SU-DHL-6 (cell line): ENCODE data around the gene ANKS1B.
"Not testable (repeated sequence)": the region's sequence is repeated elsewhere in the genome, so short reads cannot be mapped to it uniquely, and the experiment has no call there.

Experiments used
- H2AFZ ChIP-seq: fragments of 200-600 bp; sonication (generic); 2 replicates; pipeline ENCODE4 v1.6.1; 2014; ENCODE audit warnings: low read depth, mild to moderate bottlenecking, moderate library complexity, mixed read lengths, antibody characterized with exemption, low read length; ENCODE audit not compliant: severe bottlenecking
- H3F3A ChIP-seq: fragments of 200-600 bp; shearing (Covaris generic); 2 replicates; pipeline ENCODE4 v1.6.0; 2016; ENCODE audit warnings: antibody characterized with exemption, mild to moderate bottlenecking; ENCODE audit not compliant: insufficient read depth
- H3K27ac ChIP-seq: fragments of 200-600 bp; sonication (generic); 2 replicates; pipeline ENCODE4 v1.5.1; 2016; ENCODE audit warnings: low read depth, mild to moderate bottlenecking, low read length, moderate library complexity, mixed read lengths
- H3K27me3 ChIP-seq: fragments of 200-600 bp; sonication (generic), shearing (Covaris generic); 2 replicates; pipeline ENCODE4 v1.6.0; 2014; ENCODE audit warnings: mild to moderate bottlenecking, low read length
- H3K36me3 ChIP-seq: fragments of 200-600 bp; sonication (generic); 2 replicates; pipeline ENCODE4 v1.6.1; 2014; ENCODE audit warnings: mild to moderate bottlenecking, low read length, mixed read lengths
- H3K4me2 ChIP-seq: fragments of 300-600, 200-600 bp; shearing (Covaris generic), sonication (generic); 2 replicates; pipeline ENCODE4 v1.6.0; 2014; ENCODE audit warnings: low read length, low read depth, mild to moderate bottlenecking; ENCODE audit not compliant: poor library complexity, severe bottlenecking
- H3K4me3 ChIP-seq: fragments of 200-600 bp; sonication (generic); 2 replicates; pipeline ENCODE4 v1.5.1; 2014; ENCODE audit warnings: antibody characterized with exemption, low read length, mild to moderate bottlenecking, mixed read lengths; ENCODE audit not compliant: insufficient read depth, poor library complexity, severe bottlenecking
- H3K79me2 ChIP-seq: fragments of 200-600 bp; sonication (generic); 2 replicates; pipeline ENCODE4 v1.6.1; 2014; ENCODE audit warnings: mild to moderate bottlenecking, low read length, moderate library complexity; ENCODE audit not compliant: insufficient read depth
- H3K9ac ChIP-seq: fragments of 200-600 bp; sonication (generic); 2 replicates; pipeline ENCODE4 v1.7.0; 2014; ENCODE audit warnings: mild to moderate bottlenecking, low read length
- H3K9me2 ChIP-seq: fragments of 200-600 bp; sonication (generic); replicated peaks from 2 replicates; pipeline ENCODE4 v1.6.1; 2014; ENCODE audit warnings: low read length; ENCODE audit not compliant: insufficient read depth
- H3K9me3 ChIP-seq: fragments of 200-600 bp; sonication (generic); 2 replicates; pipeline ENCODE4 v1.6.1; 2014; ENCODE audit warnings: low read length, mixed read lengths; ENCODE audit not compliant: insufficient read depth
- H4K20me1 ChIP-seq: fragments of 200-600 bp; sonication (generic); 2 replicates; pipeline ENCODE4 v1.6.1; 2014; ENCODE audit warnings: low read depth, mild to moderate bottlenecking, antibody characterized with exemption, low read length, moderate library complexity, mixed read lengths
- CTCF ChIP-seq: fragments of 200-600 bp; sonication (generic); IDR thresholded peaks from one replicate; pipeline ENCODE4 v1.5.1; 2017; ENCODE audit warnings: antibody characterized with exemption, mild to moderate bottlenecking, low read length, moderate library complexity; ENCODE audit not compliant: insufficient read depth, poor library complexity, severe bottlenecking
- EZH2phosphoT487 ChIP-seq: fragments of 200-600 bp; sonication (generic), shearing (Covaris generic); conservative IDR thresholded peaks from 2 replicates; pipeline ENCODE4 v1.6.1; 2018; ENCODE audit warnings: mild to moderate bottlenecking, antibody characterized with exemption, low read length, moderate library complexity, mixed read lengths

ANKS1B gene

DNA sequence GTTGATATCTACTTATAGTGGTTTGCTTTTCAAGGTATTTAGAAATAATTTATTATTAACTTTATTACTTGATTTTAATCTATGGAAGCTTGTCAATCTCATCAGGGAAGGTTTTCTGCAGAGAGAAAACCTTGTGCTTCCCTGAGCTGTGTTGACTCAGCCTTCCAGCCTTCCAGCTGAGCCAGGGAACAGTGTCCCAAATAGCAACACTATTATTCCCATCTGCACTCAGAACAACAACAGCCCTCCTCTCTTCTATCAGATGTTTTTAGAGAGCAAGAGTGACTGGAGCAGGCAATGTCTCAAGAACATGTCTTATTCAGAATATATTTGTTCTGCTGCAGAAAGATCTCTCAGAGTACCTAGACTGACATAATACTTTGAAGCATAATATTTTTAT is 727.1 kb downstream of the ANKS1B start:
- Histone ChIP-seq H3K36me3 (no peaks in the 10 kb centered on the region), H3K9me2 (no peaks in the 10 kb centered on the region), H3K4me3 (no peak overlapping the region), H3K79me2 (no peaks in the 10 kb centered on the region), H3K9ac (no peak overlapping the region), H3K4me2 (no peak overlapping the region), H4K20me1 (no peaks in the 10 kb centered on the region), H3K27ac (no peak overlapping the region), H3K27me3 (no peaks in the 10 kb centered on the region), H3F3A (no peaks in the 10 kb centered on the region), H2AFZ (no peak overlapping the region), H3K9me3 (no peaks in the 10 kb centered on the region)
- no peak for TF ChIP-seq EZH2phosphoT487
- TF ChIP-seq CTCF, result no peak

DNA sequence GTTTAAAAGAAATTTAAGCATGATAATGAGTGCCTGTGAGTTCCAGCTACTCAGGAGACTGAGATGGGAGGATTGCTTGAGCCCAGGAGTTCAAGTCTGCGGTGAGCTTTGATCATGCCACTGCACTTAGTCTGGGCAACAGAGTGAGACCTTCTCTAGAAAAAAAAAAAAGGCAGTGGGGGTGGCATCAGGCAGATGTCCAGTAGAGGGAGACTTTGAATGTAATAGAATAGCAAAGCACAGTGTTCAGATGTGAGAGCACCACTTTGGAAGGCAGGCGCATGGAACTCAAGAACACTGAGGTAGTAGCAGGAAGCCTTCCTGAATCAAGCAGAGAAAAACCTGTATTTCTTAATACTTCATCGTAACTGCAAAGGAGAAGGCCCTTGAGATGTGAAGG is 731.7 kb downstream of the ANKS1B start:
- H2AFZ ChIP-seq, result no peak overlapping the region
- no peak overlapping the region for H3K4me2 ChIP-seq
- H3K9ac ChIP-seq, result no peak overlapping the region
- no peaks in the 10 kb centered on the region for H3K9me3 ChIP-seq
- no peaks in the 10 kb centered on the region for H3K9me2 ChIP-seq
- no peaks in the 10 kb centered on the region for H3K79me2 ChIP-seq
- no peak overlapping the region for H3K4me3 ChIP-seq
- H3K27ac ChIP-seq, result no peak overlapping the region
- no peaks in the 10 kb centered on the region for H4K20me1 ChIP-seq
- no peaks in the 10 kb centered on the region for H3F3A ChIP-seq
- TF ChIP-seq CTCF, result peak; percentile 12
- no peak for TF ChIP-seq EZH2phosphoT487
- H3K36me3 ChIP-seq, result no peaks in the 10 kb centered on the region
- H3K27me3 ChIP-seq, result no peaks in the 10 kb centered on the region

- H3K79me2 ChIP-seq, result no peaks in the 10 kb centered on the region
- H4K20me1 ChIP-seq, result no peaks in the 10 kb centered on the region
- H3F3A ChIP-seq, result no peaks in the 10 kb centered on the region
- H3K9me2 ChIP-seq, result no peaks in the 10 kb centered on the region
- H3K36me3 ChIP-seq, result no peaks in the 10 kb centered on the region
- H3K27ac ChIP-seq, result no peak overlapping the region
- no peaks in the 10 kb centered on the region for H3K9me3 ChIP-seq
- no peak overlapping the region for H2AFZ ChIP-seq
- H3K9ac ChIP-seq, result no peak overlapping the region
- no peak overlapping the region for H3K4me3 ChIP-seq
- H3K27me3 ChIP-seq, result no peaks in the 10 kb centered on the region
- TF ChIP-seq CTCF, result no peak
- TF ChIP-seq EZH2phosphoT487, result no peak
- no peak overlapping the region for H3K4me2 ChIP-seq
These were observed 734.6 kb downstream of the ANKS1B start for GRCh38 chr12:99250091-99250490.

DNA sequence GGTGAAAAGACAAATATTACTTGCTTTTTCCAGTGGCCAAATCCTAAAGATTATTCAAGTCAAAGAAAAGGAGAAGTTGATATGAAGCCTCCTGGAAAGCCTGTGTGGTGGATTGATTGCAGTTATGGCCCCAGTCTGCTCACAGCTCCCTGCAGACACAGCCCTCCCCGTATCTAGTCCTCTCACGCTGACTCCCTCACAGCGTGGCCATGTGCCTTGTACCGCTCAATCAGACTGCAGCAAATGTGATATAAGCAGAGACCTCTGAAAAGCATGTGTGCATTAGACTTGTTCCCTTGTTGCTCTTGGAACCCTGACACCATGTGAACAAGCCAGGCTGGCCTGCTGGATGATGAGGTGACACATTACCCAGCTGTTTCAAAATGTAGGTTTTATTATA is 735.2 kb downstream of the ANKS1B start:
- Histone ChIP-seq H3K4me2 (no peak overlapping the region), H3K79me2 (no peaks in the 10 kb centered on the region), H3K27me3 (no peaks in the 10 kb centered on the region), H3K27ac (no peak overlapping the region), H3K9me3 (no peaks in the 10 kb centered on the region), H3F3A (no peaks in the 10 kb centered on the region), H3K4me3 (no peak overlapping the region), H3K9me2 (no peaks in the 10 kb centered on the region), H2AFZ (no peak overlapping the region), H3K36me3 (no peaks in the 10 kb centered on the region), H3K9ac (no peak overlapping the region), H4K20me1 (no peaks in the 10 kb centered on the region)
- TF ChIP-seq CTCF (no peak), EZH2phosphoT487 (no peak)

DNA sequence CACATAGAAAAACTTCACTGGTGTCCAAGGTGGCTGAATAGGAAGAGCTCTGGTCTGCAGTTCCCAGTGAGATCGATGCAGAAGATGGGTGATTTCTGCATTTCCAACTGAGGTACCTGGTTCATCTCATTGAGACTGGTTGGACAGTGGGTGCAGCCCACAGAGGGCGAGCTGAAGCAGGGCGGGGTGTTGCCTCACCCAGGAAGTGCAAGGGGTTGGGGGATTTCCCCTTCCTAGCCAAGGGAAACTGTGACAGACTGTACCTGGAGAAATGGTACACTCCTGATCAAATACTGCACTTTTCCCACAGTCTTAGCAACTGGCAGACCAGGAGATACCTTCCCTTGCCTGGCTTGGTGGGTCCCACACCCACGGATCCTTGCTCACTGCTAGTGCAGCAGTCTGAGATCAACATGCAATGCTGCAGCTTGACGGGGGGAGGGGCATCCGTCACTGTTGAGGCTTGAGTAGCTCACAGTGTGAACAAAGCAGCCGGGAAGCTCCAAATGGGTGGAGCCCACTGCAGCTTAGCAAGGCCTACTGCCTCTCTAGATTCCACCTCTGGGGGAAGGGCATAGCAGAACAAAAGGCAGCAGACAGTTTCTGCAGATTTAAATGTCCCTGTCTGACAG is 746.7 kb downstream of the ANKS1B start:
- H4K20me1 ChIP-seq, H3F3A ChIP-seq, H3K4me2 ChIP-seq, H3K79me2 ChIP-seq, H3K9ac ChIP-seq, H3K27me3 ChIP-seq, H3K27ac ChIP-seq, H3K36me3 ChIP-seq, H3K9me3 ChIP-seq, H3K4me3 ChIP-seq, H3K9me2 ChIP-seq, H2AFZ ChIP-seq: not testable (repeated sequence)
